IPS-18c (cell line): ENCODE measurements around the gene DRICH1.
"Not testable (repeated sequence)": the region's sequence is repeated elsewhere in the genome, so short reads cannot be mapped to it uniquely, and the experiment has no call there.

Experiments
- H3K4me3 ChIP-seq: 2 replicates; pipeline ENCODE4 v1.7.0; 2013; ENCODE audit warnings: low read depth, mild to moderate bottlenecking, low read length, moderate library complexity; ENCODE audit not compliant: insufficient read depth
- H3K9me3 ChIP-seq: one replicate; pipeline ENCODE4 v1.6.1; 2013; ENCODE audit warnings: mild to moderate bottlenecking, low read length, moderate library complexity; ENCODE audit not compliant: control insufficient read depth, insufficient read depth

Gene DRICH1

DNA sequence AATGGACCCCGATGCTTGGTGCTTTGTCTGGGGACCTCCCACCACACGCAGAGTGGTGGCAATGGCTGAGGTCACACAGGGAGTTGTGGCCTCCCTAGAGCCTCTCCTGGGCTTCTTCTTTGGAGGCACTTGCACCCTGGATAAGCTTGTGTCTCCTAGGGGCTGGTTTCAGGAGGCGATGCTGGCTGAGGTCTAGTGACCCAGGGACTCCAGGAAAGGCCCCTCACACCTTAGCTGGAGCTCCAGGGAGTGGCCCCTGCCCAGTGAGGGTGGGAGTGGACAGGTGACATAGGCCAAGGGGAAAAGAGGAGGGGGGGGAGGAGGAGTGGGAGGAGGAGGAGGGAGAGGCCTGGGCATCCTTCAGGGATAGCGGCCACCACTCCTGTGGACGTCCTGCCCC is 52.8 kb downstream of the DRICH1 start:
- no peak overlapping the region for H3K4me3 ChIP-seq
- H3K9me3 ChIP-seq: peaks cover 2% of the 10 kb centered on the region

DNA sequence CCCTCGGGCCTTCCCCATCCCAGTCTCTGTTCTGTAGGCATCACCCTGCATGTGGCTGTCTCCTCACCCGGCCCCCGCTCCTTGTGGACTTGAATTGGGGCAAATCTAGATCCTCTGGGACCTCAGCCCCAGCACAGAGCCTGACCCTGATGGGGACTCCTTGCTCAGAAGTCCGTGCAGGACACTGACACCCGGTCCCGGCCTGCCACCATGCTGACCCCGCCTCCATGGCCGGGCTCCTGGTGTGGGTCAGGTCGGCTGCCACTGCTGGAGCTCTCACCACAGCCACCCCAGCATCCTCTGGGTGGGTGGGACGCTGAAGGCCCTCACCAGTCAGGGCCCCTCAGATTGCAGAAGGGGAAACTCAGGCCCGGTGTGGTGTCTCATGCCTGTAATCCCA is 53.8 kb downstream of the DRICH1 start:
- H3K4me3 ChIP-seq: no peak overlapping the region
- H3K9me3 ChIP-seq: peaks cover 2% of the 10 kb centered on the region

DNA sequence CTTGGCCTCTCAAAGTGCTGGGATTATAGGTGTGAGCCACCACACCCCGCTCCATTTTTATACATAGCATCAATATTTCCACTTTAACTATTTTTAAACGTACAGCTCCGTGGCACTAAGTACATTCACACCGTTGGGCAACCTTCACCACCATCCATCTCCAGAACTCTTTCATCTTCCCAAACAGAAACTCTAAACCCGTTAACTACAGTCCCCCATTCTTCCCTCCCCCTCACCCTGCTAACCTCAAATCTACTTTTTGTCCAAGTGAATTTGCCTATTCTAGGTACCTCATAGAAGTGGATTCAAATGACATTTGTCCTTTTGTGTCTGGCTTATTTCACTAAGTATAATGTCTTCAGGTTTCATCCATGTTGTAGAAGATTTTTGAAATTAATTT is 55.4 kb downstream of the DRICH1 start:
- H3K9me3 ChIP-seq: peaks cover 2% of the 10 kb centered on the region
- H3K4me3 ChIP-seq: no peak overlapping the region

DNA sequence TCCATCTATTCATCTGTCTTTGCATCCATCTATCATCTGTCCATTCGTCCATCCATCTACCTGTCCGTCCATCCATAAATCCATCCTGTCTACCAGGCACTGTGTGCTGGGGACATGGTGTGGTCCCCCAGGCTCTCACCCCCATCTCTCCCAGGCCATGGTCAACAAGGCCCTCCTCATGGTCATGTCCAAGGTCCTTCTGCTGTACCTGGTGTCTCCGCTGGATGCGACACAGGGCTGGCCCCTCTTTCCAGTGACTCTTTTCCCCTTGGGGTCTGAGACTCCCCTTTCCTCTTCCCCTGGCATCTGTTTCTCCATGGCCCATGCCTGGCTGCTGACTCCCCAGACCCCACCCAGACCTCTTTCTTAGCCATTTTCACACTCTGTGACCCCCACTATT is 56.5 kb downstream of the DRICH1 start:
- H3K9me3 ChIP-seq: peaks cover 2% of the 10 kb centered on the region

DNA sequence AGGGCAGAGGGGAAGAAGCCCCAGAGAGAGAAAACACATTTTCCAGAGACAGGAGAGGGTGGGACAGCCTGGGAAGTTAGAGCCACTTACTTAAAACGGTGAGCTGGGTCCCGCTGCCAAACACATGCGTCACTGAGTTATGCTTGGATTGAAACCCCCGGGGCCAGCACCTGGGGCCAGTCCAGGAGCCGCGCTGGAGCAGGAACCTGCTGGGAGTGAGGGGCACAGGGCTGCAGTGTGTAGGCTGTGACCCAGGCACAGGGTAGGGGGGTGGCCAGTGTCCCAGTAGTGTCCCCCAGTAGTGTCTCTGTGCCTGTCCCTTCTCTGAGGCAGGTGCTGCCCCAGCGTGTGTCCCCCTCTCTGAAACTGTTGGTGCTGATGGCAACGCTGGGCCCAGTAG is 57.2 kb downstream of the DRICH1 start:
- Histone ChIP-seq H3K9me3 (peaks cover 2% of the 10 kb centered on the region), H3K4me3 (no peak overlapping the region)

More for the DNA sequence above, 56.5 kb downstream of the DRICH1 start:
- no peak overlapping the region for H3K4me3 ChIP-seq

DNA sequence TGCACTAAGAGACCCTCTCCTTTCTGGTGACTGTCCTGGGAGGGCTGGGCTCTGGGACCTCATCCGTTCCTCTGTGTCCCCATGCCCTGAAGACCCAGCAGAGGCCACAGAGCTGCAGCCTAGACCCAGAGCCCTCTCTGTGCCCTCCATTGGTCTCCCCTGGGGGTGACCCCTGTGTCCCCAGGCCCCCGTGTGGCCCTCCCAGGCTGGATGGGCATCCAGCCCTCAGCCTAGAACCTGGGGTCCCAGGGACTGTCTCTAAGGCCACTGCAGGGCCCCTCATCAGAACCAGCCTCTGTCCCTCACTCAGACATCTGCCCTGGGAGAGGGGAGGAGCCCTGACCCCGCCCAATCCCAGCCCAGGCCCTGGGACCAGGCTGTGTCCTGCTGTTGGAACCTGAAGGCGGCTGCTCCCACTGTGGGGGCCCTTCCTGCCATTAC is 57.7 kb downstream of the DRICH1 start:
- Histone ChIP-seq H3K4me3 (no peak overlapping the region), H3K9me3 (peaks cover 2% of the 10 kb centered on the region)

DNA sequence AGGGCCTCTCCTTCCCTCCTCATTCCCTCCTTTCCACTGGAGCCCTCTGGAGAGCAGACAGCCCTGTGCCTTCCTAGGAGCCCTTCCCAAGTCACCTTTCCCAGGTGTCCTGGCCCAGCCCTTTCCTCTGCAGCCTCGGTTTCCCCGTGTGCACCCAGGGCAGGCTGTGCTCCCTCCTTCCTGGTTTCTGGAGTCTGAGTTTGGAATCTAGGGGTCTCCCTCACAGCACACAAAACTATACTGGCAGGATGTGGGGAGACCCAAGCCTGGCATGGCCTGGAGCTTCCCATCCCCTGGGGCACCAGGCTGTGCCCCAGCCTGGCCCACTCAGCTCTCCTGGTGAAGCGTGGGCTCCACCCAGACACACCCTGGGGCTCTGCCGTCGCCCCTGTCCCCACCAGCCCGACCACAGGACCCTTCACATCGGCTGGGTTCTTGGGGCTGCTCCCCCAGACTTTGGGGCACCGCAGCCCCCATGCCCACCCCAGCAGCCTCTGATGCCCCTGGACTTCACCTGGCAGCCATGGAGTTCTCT is 58.4 kb downstream of the DRICH1 start:
- H3K9me3 ChIP-seq, H3K4me3 ChIP-seq: not testable (repeated sequence)

DNA sequence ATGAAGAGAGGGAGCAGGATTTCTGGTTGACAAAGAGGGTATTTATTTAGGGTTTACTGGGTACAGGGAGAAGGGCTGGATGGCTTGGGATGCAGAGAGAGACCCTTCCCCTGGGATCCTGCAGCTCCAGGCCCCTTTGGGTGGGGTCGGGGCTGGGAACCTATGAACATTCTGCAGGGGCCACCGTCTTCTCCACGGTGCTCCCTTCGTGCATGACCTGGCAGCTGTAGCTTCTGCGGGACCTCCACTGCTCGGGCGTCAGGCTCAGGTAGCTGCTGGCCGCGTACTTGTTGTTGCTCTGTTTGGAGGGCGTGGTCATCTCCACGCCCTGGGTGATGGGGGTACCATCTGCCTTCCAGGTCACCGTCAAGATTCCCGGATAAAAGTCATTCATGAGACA is 59.0 kb downstream of the DRICH1 start:
- not testable (repeated sequence) for H3K4me3 ChIP-seq, H3K9me3 ChIP-seq

DNA sequence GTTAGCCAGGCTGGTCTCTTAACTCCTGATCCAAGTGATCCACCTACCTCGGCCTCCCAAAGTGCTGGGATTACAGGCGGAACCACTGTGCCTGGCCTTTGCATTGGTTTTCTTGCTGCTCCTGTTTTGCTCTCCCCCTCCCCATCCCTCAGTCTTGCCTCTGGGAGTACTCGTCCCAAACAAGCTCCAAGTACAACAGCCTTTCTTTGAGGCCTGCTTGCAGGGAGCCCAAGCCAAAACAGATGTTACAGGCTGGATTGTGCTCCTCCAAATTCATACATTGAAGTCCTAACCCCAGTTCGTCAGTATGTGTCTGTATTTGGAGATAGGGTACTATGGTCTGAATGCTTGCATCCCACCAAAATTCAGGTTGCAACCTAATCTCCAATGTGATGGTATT is 60.6 kb downstream of the DRICH1 start:
- no peak overlapping the region for H3K4me3 ChIP-seq
- H3K9me3 ChIP-seq: no peaks in the 10 kb centered on the region

DNA sequence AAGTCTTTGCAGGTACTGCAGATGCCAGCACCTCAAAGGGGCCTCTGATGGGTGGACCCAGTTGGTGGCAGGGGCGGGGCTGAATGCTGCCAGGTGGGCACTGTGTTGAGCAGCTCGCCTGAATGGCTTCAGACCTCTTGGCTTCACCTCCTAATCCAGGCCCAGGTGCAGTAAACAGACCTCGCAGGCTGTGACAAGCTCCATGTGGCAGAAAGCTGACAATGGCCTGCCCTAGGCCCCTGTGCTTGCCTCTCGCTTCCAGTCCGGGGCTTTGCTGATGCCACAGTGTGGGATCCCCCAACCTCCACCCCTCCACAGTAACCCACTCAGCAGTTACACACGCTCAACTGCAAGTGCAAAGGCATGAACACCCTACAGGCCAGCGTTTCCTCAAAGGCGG is 61.4 kb downstream of the DRICH1 start:
- Histone ChIP-seq H3K4me3 (no peak overlapping the region), H3K9me3 (no peaks in the 10 kb centered on the region)

DNA sequence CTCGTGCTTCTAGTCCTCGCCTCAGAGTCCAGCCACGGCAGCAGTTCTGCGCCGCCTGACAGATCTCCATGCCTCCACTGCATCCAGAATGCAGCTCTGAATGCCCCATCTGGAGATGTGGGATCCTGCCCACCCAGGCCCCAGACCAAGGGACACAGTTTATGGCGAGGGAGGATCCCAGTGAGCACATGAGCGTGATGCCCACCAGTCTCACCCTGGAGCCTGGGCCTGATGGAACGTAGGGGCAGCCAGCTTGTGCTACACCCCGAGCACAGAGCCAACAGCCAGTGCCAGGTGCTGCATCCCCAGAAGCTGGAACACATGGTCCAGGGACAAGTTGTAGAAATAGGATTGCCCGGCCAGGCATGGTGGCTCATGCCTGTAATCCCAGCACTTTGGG is 62.4 kb downstream of the DRICH1 start:
- Histone ChIP-seq H3K9me3 (no peaks in the 10 kb centered on the region), H3K4me3 (no peak overlapping the region)

DNA sequence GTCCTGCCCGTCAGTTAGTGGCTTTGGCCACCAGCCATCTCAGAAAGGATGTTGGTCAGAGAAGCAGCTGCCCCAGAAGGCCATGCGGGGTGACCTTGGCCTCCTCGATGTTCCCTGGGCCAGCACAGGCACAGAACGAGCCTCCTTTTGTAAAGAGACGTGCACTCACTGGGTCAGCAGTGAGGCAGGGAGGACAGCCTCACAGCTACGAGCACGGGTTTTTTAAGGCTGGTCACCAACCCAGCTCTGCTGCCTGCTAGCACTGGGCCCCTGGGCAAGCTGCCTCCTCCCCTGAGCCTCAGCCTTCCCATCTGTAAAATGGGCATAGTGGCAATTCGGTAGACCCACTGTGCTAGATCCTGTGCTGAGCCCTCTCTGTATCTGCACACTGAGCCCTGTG is 62.8 kb downstream of the DRICH1 start:
- H3K4me3 ChIP-seq: no peak overlapping the region
- H3K9me3 ChIP-seq: no peaks in the 10 kb centered on the region

DNA sequence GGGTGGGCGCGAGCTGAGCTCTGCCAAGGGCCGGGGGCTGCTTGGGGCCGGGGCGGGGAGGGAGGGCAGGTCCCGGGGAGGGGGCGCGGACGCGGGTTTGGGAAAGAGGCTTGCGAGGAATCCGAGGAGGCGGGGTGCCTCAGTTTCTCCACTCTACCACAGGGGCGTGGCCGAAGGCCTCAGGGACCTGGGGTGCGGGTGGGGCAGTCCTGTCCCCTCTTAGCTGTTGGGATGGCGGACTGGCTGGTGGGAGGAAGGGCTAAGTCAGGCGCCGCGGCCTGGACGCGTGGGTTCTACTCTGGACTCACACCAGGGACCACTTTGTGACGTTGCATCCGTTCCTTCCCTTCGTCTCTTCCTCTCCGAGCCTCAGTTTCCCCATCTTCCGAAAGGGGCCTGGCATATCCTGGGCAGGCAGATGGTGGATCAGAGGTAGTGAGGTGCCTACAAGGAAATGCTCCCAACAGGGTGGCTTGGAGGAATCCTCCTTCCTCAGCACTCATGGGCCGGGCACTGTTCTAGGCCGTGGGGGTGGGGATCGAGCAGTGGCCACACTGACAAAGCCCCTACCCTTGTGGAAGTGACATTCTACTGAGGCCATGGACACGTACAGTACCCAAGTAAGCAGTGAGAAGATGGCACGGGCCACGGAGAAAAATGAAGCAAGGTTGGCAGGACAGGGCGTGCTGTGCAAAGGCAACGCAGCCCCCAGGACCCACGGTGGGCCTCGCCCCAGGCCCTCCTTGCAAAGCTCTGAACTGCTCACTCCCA is 65.2 kb downstream of the DRICH1 start:
- no peaks in the 10 kb centered on the region for H3K9me3 ChIP-seq
- peak overlapping the region; percentile 66; the same call in 1 of the 2 replicates for H3K4me3 ChIP-seq

DNA sequence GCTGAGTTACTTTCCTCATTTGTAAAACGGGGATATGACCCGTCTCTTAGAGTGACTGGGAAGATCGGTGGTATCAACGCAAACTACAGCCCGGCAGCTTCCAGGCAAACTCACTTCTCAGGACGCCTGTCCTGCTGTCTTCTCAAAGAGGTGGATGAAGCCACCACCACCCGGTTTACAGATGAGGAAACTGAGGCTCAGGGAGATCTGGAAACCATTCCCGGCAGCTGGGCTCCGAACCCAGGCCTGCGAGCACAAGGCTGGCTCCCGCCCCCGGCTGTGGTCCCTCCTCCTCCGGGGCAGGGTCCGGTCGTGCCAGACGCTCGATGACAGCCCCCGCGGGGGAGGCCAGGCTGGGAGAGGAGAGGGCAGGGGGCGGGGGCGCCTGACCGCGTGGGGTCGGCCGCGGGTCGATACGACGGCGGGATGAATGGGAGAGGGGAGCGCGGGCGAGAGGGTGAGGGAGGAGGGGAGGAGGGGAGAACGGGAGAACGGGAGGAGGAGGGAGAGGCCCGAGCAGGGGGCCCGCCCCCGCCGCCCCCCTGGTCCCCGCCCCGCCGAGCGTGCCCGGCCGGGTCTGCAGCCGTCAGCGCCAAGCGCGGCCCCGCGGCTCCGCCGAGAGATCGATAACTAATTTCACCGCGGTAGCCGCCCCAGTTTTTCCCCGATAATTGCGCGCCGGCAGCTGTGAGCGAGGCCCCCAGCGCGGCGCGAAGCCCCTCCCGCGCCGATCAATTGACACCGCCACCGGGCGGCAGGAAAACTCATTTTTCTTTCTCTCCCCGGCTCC is 66.0 kb downstream of the DRICH1 start:
- H3K4me3 ChIP-seq: peak overlapping the region; percentile 66
- H3K9me3 ChIP-seq: no peaks in the 10 kb centered on the region

DNA sequence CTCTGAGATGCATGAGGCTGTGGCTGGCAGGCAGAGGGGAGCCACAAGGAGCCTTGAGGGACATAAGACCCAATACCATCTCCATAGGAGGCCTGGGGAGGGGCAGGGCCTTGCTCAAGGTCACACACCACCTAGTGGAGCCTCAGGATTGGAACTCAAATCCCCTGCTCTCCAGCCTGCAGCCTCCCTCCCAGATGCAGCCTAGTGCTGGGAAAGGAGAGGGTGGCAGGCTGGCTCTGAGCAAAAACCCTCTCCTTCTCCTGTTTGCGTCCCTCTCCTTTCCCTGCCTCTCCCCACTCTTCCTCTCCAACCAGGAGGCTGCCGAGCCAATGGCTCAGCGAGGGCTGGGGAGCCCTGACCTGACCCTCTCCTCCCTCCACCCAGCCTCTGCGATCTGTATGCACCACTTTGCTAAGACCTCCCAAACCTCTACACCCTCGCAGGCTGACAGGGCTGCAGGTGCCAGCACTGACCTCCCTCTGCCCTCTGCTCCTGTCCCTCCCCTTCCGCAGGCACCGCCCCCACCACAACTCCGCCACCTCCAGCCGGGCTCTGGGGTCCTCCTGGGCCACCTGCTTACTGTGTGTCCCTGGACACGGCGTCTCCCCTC is 66.7 kb downstream of the DRICH1 start:
- H3K4me3 ChIP-seq: peak overlapping the region; percentile 66
- H3K9me3 ChIP-seq: no peaks in the 10 kb centered on the region

DNA sequence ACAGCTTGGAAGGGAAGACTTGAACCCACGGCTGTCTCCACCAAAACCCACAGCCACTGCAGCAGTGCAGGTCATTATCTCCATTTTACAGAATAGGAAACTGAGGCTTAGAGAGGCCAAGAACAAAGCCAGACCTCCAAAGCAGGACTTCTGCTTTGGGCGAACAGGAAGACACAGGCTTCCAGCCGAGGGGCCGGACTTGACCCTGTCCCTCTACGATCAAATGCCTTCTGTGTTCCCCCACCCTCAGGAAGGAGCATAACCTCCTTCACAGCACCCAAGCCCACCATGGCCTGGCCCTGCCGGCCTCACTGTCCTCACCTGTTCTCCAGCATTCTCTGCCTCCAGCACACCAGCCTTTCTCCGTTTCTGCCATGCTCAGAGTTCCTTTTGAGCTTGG is 67.8 kb downstream of the DRICH1 start:
- Histone ChIP-seq H3K9me3 (no peaks in the 10 kb centered on the region), H3K4me3 (no peak overlapping the region)

DNA sequence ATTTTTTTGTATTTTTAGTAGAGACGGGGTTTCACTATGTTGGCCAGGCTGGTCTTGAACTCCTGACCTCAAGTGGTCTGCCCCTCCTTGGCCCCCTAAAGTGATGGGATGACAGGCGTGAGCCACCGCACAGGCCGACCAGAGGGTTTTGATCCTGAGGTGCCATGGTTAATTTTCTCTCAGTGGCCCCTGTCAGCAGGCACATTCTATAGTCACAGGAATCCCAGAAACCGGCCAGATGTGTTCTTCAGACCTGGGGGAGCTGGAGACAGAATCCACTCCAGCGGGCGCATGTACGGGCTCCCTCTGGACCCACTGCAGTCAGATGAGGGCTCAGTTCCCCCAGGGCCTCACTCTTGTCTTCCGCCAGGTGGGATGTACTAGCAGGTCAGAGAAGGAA is 69.0 kb downstream of the DRICH1 start:
- Histone ChIP-seq H3K4me3 (no peak overlapping the region), H3K9me3 (no peaks in the 10 kb centered on the region)

DNA sequence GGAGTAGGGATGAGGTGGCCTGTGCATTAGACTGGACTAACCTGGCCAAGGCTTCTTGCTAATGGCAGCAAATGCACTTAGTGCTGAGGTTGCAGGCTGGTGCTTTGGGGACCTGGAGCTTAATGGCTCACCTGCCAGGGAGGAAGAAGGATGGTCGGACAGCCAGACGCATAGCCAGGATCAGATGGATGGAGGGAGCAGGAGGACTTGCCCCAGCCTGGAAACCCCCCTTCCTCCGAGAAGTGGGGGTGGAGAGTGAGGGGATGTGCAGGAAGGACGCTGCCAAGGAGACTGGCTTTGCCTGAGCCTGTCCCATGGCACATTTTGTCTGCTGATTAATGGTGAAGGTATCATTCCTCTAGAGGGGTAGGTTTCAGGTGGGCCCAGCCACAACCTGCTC is 69.9 kb downstream of the DRICH1 start:
- Histone ChIP-seq H3K4me3 (no peak overlapping the region), H3K9me3 (no peaks in the 10 kb centered on the region)
